IMR-90 (cell line): ENCODE data around the gene PROK2. TPM values are rescaled to one million over a fixed set of nuclear protein-coding genes. Genes with fewer than 3 reads are reported as not detected.

ENCODE experiments used
- ATAC-seq: fragments of 200-7000 bp; cut with Tn5 transposase; 2 replicates; pipeline ENCODE4 v1.9.1; 2020; ENCODE audit warnings: low read depth, mild to moderate bottlenecking, moderate library complexity
- BruUV-seq: library from RNA; stranded (reverse); fragments of 400-500 nt; replicated peaks from 2 replicates; lab custom pipeline; 2021; lab: Mats Ljungman, UMichigan
- CTCF ChIA-PET: fragments of 300-600 bp; formaldehyde crosslinking; extraction: SDS; loops from one replicate; lab custom pipeline; 2021; ENCODE audit warnings: antibody characterized with exemption; lab: Yijun Ruan, JAX
- POLR2A ChIA-PET: fragments of 300-600 bp; sonication (Branson Sonifier 250); formaldehyde crosslinking; loops from one replicate; lab custom pipeline; 2022; ENCODE audit warnings: antibody characterized with exemption; ENCODE audit not compliant: unreplicated experiment; lab: Charles Lee
- DNase-seq: peaks from one replicate; pipeline ENCODE4 v3.0.0; 2013
- H2AFZ ChIP-seq: replicated peaks from 2 replicates; pipeline ENCODE3; 2013; ENCODE audit warnings: low read length, mild to moderate bottlenecking; ENCODE audit not compliant: poor library complexity
- H2AK5ac ChIP-seq: 2 replicates; pipeline ENCODE4 v1.6.1; 2013; ENCODE audit warnings: low read depth, low read length, inconsistent platforms
- H2AK9ac ChIP-seq: replicated peaks from 2 replicates; pipeline ENCODE3; 2013; ENCODE audit warnings: mild to moderate bottlenecking, low read depth, low read length, moderate library complexity; ENCODE audit not compliant: poor library complexity
- H2BK120ac ChIP-seq: 2 replicates; pipeline ENCODE4 v1.6.1; 2013; ENCODE audit warnings: low read depth, low read length, inconsistent platforms
- H2BK15ac ChIP-seq: 3 replicates; pipeline ENCODE4 v1.6.1; 2013; ENCODE audit warnings: low read depth, low read length, inconsistent platforms
- H2BK20ac ChIP-seq: 2 replicates; pipeline ENCODE4 v1.6.1; 2013; ENCODE audit warnings: low read depth, mild to moderate bottlenecking, inconsistent platforms, low read length, moderate library complexity
- H2BK5ac ChIP-seq: 2 replicates; pipeline ENCODE4 v1.6.1; 2013; ENCODE audit warnings: mild to moderate bottlenecking, low read depth, low read length, inconsistent platforms; ENCODE audit not compliant: poor library complexity, severe bottlenecking
- H3K14ac ChIP-seq: replicated peaks from 2 replicates; pipeline ENCODE4 v1.6.1; 2013; ENCODE audit warnings: low read depth, low read length, inconsistent platforms
- H3K18ac ChIP-seq: 2 replicates; pipeline ENCODE4 v1.6.1; 2013; ENCODE audit warnings: low read depth, low read length, control low read depth
- H3K23ac ChIP-seq: 2 replicates; pipeline ENCODE4 v1.6.1; 2013; ENCODE audit warnings: low read depth, low read length, inconsistent platforms
- H3K27ac ChIP-seq: 2 replicates; pipeline ENCODE4 v1.5.1; 2013; ENCODE audit warnings: mild to moderate bottlenecking, control low read depth, low read length; ENCODE audit not compliant: insufficient read depth
- H3K27me3 ChIP-seq: 2 replicates; pipeline ENCODE4 v1.6.1; 2013; ENCODE audit warnings: low read length; ENCODE audit not compliant: control insufficient read depth, insufficient read depth
- H3K36me3 ChIP-seq: 2 replicates; pipeline ENCODE4 v1.6.1; 2013; ENCODE audit warnings: low read length, mixed read lengths; ENCODE audit not compliant: control insufficient read depth, insufficient read depth
- H3K4ac ChIP-seq: 2 replicates; pipeline ENCODE4 v1.6.1; 2013; ENCODE audit warnings: low read depth, low read length, inconsistent platforms
- H3K4me1 ChIP-seq: 2 replicates; pipeline ENCODE4 v1.6.1; 2013; ENCODE audit warnings: low read length, mixed read lengths; ENCODE audit not compliant: control insufficient read depth, insufficient read depth
- H3K4me2 ChIP-seq: 2 replicates; pipeline ENCODE4 v1.6.1; 2013; ENCODE audit warnings: low read depth, mild to moderate bottlenecking, control low read depth, low read length, moderate library complexity
- H3K4me3 ChIP-seq: 2 replicates; pipeline ENCODE4 v1.5.1; 2013; ENCODE audit warnings: low read depth, mild to moderate bottlenecking, control low read depth, low read length, moderate library complexity; ENCODE audit not compliant: insufficient read depth
- H3K56ac ChIP-seq: 2 replicates; pipeline ENCODE4 v1.6.1; 2013; ENCODE audit warnings: low read length, inconsistent platforms; ENCODE audit not compliant: insufficient read depth; ENCODE audit errors: extremely low read depth
- H3K79me1 ChIP-seq, 2 experiments: 2 replicates each; pipeline ENCODE4 v1.6.1; 2013; ENCODE audit warnings: low read length in 2 of 2, inconsistent platforms in 1 of 2, low read depth in 1 of 2
- H3K9ac ChIP-seq: 2 replicates; pipeline ENCODE4 v1.6.1; 2013; ENCODE audit warnings: low read depth, low read length, control low read depth
- H3K9me1 ChIP-seq: 2 replicates; pipeline ENCODE4 v1.6.1; 2013; ENCODE audit warnings: low read length, inconsistent platforms; ENCODE audit not compliant: insufficient read depth
- H3K9me3 ChIP-seq: 2 replicates; pipeline ENCODE4 v1.6.1; 2013; ENCODE audit warnings: low read length; ENCODE audit not compliant: control insufficient read depth, insufficient read depth
- H4K20me1 ChIP-seq: 2 replicates; pipeline ENCODE4 v1.6.1; 2013; ENCODE audit warnings: low read length, inconsistent platforms; ENCODE audit not compliant: insufficient read depth
- H4K5ac ChIP-seq: 2 replicates; pipeline ENCODE4 v1.6.1; 2013; ENCODE audit warnings: mild to moderate bottlenecking, low read depth, low read length, control low read depth
- H4K8ac ChIP-seq, 2 experiments: 2 replicates each; pipeline ENCODE4 v1.6.1; 2013; ENCODE audit warnings: low read depth in 2 of 2, low read length in 2 of 2, control low read depth in 1 of 2, inconsistent platforms in 1 of 2
- H4K91ac ChIP-seq: 2 replicates; pipeline ENCODE4 v1.6.1; 2013; ENCODE audit warnings: low read depth, low read length, inconsistent platforms; ENCODE audit not compliant: insufficient read depth
- CEBPB ChIP-seq: IDR thresholded peaks from 2 replicates; pipeline ENCODE4 v1.6.1; 2012; ENCODE audit warnings: low read depth, low read length, improper control_type of control experiment
- CHD1 ChIP-seq: IDR thresholded peaks from 2 replicates; pipeline ENCODE4 v1.6.1; 2012; ENCODE audit warnings: low read depth, low read length, improper control_type of control experiment
- CTCF ChIP-seq: conservative IDR thresholded peaks from 2 replicates; pipeline ENCODE4 v1.5.1; 2012; ENCODE audit warnings: mild to moderate bottlenecking, low read depth, low read length, improper control_type of control experiment
- ELK1 ChIP-seq: fragments of 150-350 bp; IDR thresholded peaks from 2 replicates; pipeline ENCODE4 v1.6.1; 2016; ENCODE audit warnings: low read depth, mild to moderate bottlenecking, low read length, moderate library complexity, borderline replicate concordance
- FOS ChIP-seq: fragments of 150-350 bp; IDR thresholded peaks from 2 replicates; pipeline ENCODE4 v1.6.1; 2016; ENCODE audit warnings: low read depth, low read length
- MAFK ChIP-seq: IDR thresholded peaks from 2 replicates; pipeline ENCODE4 v1.6.1; 2012; ENCODE audit warnings: low read depth, low read length, improper control_type of control experiment
- MAZ ChIP-seq: IDR thresholded peaks from 2 replicates; pipeline ENCODE4 v1.6.1; 2012; ENCODE audit warnings: low read depth, mild to moderate bottlenecking, low read length, improper control_type of control experiment, moderate library complexity, borderline replicate concordance
- MXI1 ChIP-seq: IDR thresholded peaks from 2 replicates; pipeline ENCODE4 v1.6.1; 2012; ENCODE audit warnings: low read depth, mild to moderate bottlenecking, low read length, moderate library complexity, borderline replicate concordance
- NFE2L2 ChIP-seq: fragments of 150-350 bp; IDR thresholded peaks from 2 replicates; pipeline ENCODE4 v1.6.1; 2016; ENCODE audit warnings: low read depth, mild to moderate bottlenecking, low read length
- POLR2A ChIP-seq: IDR thresholded peaks from 2 replicates; pipeline ENCODE4 v1.6.1; 2012; ENCODE audit warnings: mild to moderate bottlenecking, low read depth, low read length
- RAD21 ChIP-seq: IDR thresholded peaks from 2 replicates; pipeline ENCODE4 v1.6.1; 2012; ENCODE audit warnings: low read length, improper control_type of control experiment
- RCOR1 ChIP-seq: IDR thresholded peaks from 2 replicates; pipeline ENCODE4 v1.6.1; 2012; ENCODE audit warnings: mild to moderate bottlenecking, low read length, improper control_type of control experiment; ENCODE audit not compliant: insufficient replicate concordance
- RFX5 ChIP-seq: IDR thresholded peaks from 2 replicates; pipeline ENCODE4 v1.8.0; 2012; ENCODE audit warnings: low read depth, mild to moderate bottlenecking, low read length, moderate library complexity
- SMC3 ChIP-seq: fragments of 150-350 bp; IDR thresholded peaks from 2 replicates; pipeline ENCODE4 v1.6.1; 2016; ENCODE audit warnings: low read depth, mild to moderate bottlenecking, antibody characterized with exemption, low read length, moderate library complexity
- USF2 ChIP-seq: fragments of 150-350 bp; IDR thresholded peaks from 2 replicates; pipeline ENCODE4 v1.6.1; 2017; ENCODE audit warnings: mild to moderate bottlenecking, antibody characterized with exemption, low read length, low read depth
- WGBS, 2 experiments: methylation state at CpG; one replicate each; pipeline versions ENCODE4 v1.1.5 to v1.1.7; 2013; ENCODE audit warnings: missing lambda C conversion rate in 2 of 2; ENCODE audit not compliant: insufficient read length in 1 of 2; ENCODE audit errors: extremely low coverage in 2 of 2; 5-methylcytosine and 5-hydroxymethylcytosine counted together
- dilution Hi-C: fragments of 300-500 bp; cut with HindIII; formaldehyde crosslinking; loops from one replicate; pipeline ENCODE4 v1.14.3; 2018; ENCODE audit warnings: low sequenced_read_pairs; ENCODE audit not compliant: unreplicated experiment
- in situ Hi-C: fragments of 300-500 bp; cut with MboI; formaldehyde crosslinking; loops from 3 replicates; pipeline ENCODE4 v1.14.3; 2019; ENCODE audit warnings: low sequenced_read_pairs, inconsistent platforms, mixed read lengths
- intact Hi-C: fragments of 100-400 bp; cut with micrococcal nuclease; formaldehyde crosslinking; loops from 2 replicates; pipeline ENCODE4 v1.10.0; 2022
- polyA plus RNA-seq, 3 experiments: library from polyadenylated mRNA; depleted of rRNA; stranded (reverse); fragments of >200 nt; gene quantifications; 2 replicates each; pipeline ENCODE4 v1.2.3, GENCODE V29; 2012; ENCODE audit warnings: low replicate concordance in 1 of 3
- total RNA-seq: library from RNA; depleted of rRNA; stranded (reverse); fragments of >200 nt; gene quantifications from 2 replicates; pipeline ENCODE4 v1.2.3, GENCODE V29; 2012

Gene PROK2
- total and polyA plus RNA-seq, 2 of the 4 experiments (the other 2 are of a cell fraction): not detected

- no peak overlapping the region for H2BK20ac ChIP-seq
- H2AK5ac ChIP-seq: no peak overlapping the region
- H4K5ac ChIP-seq: no peak overlapping the region
- no peak overlapping the region for H2AK9ac ChIP-seq
- H3K27ac ChIP-seq: no peak overlapping the region
- ChIA-PET CTCF (no interaction called here), POLR2A (no interaction called here)
- no peak overlapping the region for H3K23ac ChIP-seq
- dilution Hi-C loops (no loop called here), in situ Hi-C loops (no loop called here), intact Hi-C loops (loop anchor here (5.0 to 10.0 kb wide), 2 partner anchors 130 to 1352 kb away; no protein-coding TSS in a partner anchor)
- no peak overlapping the region for H3K4me3 ChIP-seq
- no peak overlapping the region for H3K14ac ChIP-seq
- H2BK15ac ChIP-seq: no peak overlapping the region
- no peak for DNase-seq
- H3K4me1 ChIP-seq: no peaks in the 10 kb centered on the region
- WGBS, 2 experiments: no CpG with 5 or more reads among the region's 1 CpG
- no peak overlapping the region for H3K18ac ChIP-seq
- H4K91ac ChIP-seq: no peak overlapping the region
- H3K4ac ChIP-seq: no peak overlapping the region
- H3K36me3 ChIP-seq: no peaks in the 10 kb centered on the region
- no peak overlapping the region for H3K9ac ChIP-seq
- H3K9me3 ChIP-seq: no peaks in the 10 kb centered on the region
- no peaks in the 10 kb centered on the region for H4K20me1 ChIP-seq
- peaks cover 17% of the 10 kb centered on the region for H3K27me3 ChIP-seq
- TF ChIP-seq CTCF (no peak), SMC3 (no peak), CEBPB (no peak), FOS (no peak), POLR2A (no peak), NFE2L2 (no peak), MAFK (no peak), ELK1 (no peak), RAD21 (no peak), MAZ (no peak), MXI1 (no peak), RFX5 (no peak), CHD1 (no peak), USF2 (no peak), RCOR1 (no peak)
- BruUV-seq: no TSS peak
- H2AFZ ChIP-seq: no peak overlapping the region
- H4K8ac ChIP-seq: no peak overlapping the region
- H3K9me1 ChIP-seq: no peaks in the 10 kb centered on the region; the same call in 1 of the 2 replicates
- H2BK5ac ChIP-seq: no peak overlapping the region
- no peak overlapping the region for H3K56ac ChIP-seq
- no peak overlapping the region for H2BK120ac ChIP-seq
- ATAC-seq: no peak
- H3K4me2 ChIP-seq: no peak overlapping the region
- no peaks in the 10 kb centered on the region for H3K79me1 ChIP-seq
Observed at GRCh38 chr3:71734881-71735280, 50.1 kb downstream of the PROK2 start.
